ENCODE results near the gene SLC7A1. TPM values are rescaled to one million over a fixed set of nuclear protein-coding genes. Genes with fewer than 3 reads are reported as not detected.

SLC7A1 gene
- polyA plus RNA-seq, 1 experiment, result 43.2 TPM

DNA sequence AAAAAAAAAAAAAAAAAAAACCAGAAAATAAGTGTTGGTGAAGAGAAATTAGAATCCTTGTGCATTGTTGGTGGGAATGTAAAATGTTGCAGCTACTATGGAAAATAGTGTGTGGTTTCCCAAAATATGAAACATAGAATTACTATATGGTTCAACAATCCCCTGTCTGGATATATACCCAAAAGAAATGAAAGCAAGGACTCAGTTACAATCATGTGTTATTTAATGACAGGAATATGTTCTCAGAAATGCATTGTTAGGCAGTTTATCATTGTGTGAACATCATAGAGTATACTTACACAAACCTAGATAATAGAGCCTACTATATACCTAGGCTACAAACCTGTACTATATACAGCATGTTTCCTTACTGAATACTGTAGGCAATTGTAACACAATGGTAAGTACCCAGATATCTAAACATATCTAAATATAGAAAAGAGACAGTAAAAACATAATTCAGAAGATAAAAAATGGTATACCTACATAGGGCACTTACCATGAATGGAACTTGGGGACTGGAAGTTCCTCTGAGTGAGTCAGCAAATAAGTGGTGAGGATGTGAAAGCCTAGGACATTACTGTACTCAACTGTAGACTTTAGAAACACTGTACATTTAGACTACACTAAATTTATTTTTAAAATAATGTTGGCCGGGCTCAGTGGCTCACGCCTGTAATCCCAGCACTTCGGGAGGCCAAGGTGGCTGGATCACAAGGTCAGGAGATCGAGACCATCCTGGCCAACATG lies 25.7 kb upstream of the SLC7A1 start:
- TF ChIP-seq, protein P1, sequence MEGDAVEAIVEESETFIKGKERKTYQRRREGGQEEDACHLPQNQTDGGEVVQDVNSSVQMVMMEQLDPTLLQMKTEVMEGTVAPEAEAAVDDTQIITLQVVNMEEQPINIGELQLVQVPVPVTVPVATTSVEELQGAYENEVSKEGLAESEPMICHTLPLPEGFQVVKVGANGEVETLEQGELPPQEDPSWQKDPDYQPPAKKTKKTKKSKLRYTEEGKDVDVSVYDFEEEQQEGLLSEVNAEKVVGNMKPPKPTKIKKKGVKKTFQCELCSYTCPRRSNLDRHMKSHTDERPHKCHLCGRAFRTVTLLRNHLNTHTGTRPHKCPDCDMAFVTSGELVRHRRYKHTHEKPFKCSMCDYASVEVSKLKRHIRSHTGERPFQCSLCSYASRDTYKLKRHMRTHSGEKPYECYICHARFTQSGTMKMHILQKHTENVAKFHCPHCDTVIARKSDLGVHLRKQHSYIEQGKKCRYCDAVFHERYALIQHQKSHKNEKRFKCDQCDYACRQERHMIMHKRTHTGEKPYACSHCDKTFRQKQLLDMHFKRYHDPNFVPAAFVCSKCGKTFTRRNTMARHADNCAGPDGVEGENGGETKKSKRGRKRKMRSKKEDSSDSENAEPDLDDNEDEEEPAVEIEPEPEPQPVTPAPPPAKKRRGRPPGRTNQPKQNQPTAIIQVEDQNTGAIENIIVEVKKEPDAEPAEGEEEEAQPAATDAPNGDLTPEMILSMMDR (IDR thresholded peaks at IDR 0.05; ENCODE audit: insufficient read depth, low read depth, low read length), result no peak
- ChIA-PET CTCF (no interaction called here), POLR2A (no interaction called here)
- no peaks in the 10 kb centered on the region for H3K27me3 ChIP-seq (ENCODE audit: control insufficient read depth, insufficient read depth, low read length)
- H3K4me3 ChIP-seq (ENCODE audit: low read depth, low read length), result no peak overlapping the region
- no peaks in the 10 kb centered on the region for H3K36me3 ChIP-seq (ENCODE audit: control insufficient read depth, insufficient read depth, low read length)
- no peak for DNase-seq (ENCODE audit: low read depth)

DNA sequence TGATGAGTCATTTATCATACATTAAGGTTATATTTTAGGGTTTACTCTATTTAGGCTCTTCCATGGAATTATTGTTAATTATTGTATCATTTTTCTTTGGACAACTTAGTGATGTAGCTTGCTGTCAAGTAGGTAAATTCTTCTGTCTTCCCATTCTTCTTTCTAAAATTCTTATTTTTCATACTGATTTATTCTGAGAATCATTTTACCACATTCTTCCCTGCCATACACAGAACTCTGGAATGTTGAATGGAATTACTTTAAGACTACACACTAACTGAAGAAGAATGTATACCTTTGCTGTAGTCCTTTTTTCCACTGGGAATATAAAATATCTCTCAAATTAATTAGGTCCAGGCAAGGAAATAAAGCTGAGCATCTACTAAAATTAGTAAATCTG lies 24.5 kb upstream of the SLC7A1 start:
- CTCF ChIA-PET, result no interaction called here
- TF ChIP-seq, protein P1 (IDR thresholded peaks at IDR 0.05; ENCODE audit: insufficient read depth, low read depth, low read length), result no peak
- Histone ChIP-seq H3K4me3 (ENCODE audit: low read depth, low read length) (no peak overlapping the region), H3K36me3 (ENCODE audit: control insufficient read depth, insufficient read depth, low read length) (no peaks in the 10 kb centered on the region), H3K27me3 (ENCODE audit: control insufficient read depth, insufficient read depth, low read length) (no peaks in the 10 kb centered on the region)
- DNase-seq (ENCODE audit: low read depth), result no peak
- POLR2A ChIA-PET, result no interaction called here

DNA sequence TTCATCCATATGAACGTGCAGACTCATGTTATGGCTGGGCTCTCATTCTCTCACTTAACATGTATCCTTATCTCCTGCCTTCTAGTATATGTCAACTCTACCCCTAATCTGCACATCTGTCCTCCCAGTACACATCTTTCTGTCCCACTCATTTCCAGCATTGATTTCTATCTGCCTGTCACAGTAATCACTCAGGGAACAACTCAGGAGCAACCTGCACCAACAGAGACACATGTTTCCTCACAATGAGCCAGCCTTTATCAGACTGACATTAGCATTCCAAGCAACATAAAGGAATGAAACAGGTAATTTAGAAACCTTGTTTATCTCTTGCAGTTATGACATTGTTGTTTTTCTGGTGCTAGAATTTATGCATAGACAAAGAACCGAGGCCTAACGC lies 17.6 kb upstream of the SLC7A1 start:
- Histone ChIP-seq H3K27me3 (ENCODE audit: control insufficient read depth, insufficient read depth, low read length) (no peaks in the 10 kb centered on the region), H3K36me3 (ENCODE audit: control insufficient read depth, insufficient read depth, low read length) (no peaks in the 10 kb centered on the region), H3K4me3 (ENCODE audit: low read depth, low read length) (no peak overlapping the region)
- ChIA-PET POLR2A (no interaction called here), CTCF (no interaction called here)
- TF ChIP-seq, protein P1 (IDR thresholded peaks at IDR 0.05; ENCODE audit: insufficient read depth, low read depth, low read length), result no peak
- DNase-seq (ENCODE audit: low read depth), result no peak

DNA sequence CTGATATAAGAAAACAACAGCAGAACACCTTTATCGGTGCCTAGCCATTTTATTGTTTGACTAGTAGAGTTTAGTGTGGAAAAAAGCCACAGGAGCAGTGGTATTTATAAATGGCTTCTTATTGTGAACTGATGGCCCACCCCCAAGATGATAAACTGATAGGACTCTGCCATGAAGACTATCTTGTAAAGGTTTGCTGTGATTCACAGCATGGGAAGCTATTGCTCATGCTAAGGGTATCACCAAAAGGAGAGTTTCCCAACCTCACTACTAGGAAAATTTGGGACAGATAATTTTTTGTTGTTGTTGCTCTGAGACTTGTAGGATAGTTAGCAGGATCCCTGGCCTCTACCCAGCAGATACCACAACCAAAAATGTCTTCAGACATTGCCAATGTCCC lies 12.0 kb upstream of the SLC7A1 start:
- no peak overlapping the region for H3K4me3 ChIP-seq (ENCODE audit: low read depth, low read length)
- ChIA-PET POLR2A (no interaction called here), CTCF (interaction anchor here (1.3 to 1.7 kb wide), 2 partner anchors 9 to 11 kb away, joined by 3 to 5 read pairs; no protein-coding TSS in a partner anchor)
- no peaks in the 10 kb centered on the region for H3K36me3 ChIP-seq (ENCODE audit: control insufficient read depth, insufficient read depth, low read length)
- TF ChIP-seq, protein P1 (IDR thresholded peaks at IDR 0.05; ENCODE audit: insufficient read depth, low read depth, low read length), result no peak
- H3K27me3 ChIP-seq (ENCODE audit: control insufficient read depth, insufficient read depth, low read length), result no peaks in the 10 kb centered on the region
- no peak for DNase-seq (ENCODE audit: low read depth)

DNA sequence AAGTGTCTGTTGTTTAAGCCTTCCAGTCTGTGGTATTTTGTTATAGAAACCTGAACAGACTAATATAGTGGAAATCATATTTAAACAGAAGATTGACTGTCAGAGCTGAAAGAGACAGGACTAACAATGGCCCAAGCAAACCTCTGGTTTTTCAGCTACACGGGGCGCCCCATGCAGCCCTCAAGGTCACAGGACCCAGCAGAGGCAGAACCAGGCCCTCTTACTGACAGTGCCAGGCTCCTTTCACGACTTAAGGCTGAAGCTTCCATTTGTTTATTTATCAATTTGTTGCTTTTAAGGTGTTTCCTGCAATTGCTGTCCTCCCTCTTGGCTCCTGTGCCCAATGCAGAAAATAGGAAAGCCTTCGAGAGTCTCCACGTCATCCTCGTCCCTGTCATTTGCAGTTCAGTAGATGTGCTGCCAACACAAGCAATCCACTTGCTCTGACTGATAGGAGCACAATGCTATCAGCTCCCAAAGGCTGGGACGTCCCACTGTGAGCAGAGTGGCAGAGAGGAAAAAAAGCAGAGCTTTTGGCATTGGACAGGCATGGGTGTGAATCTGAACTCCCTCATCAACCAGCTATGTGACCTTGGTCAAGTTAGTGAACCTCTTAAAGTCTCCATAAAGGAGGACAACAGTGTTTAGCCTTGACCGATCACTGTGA lies 10.5 kb upstream of the SLC7A1 start:
- H3K4me3 ChIP-seq (ENCODE audit: low read depth, low read length), result no peak overlapping the region
- no peaks in the 10 kb centered on the region for H3K36me3 ChIP-seq (ENCODE audit: control insufficient read depth, insufficient read depth, low read length)
- DNase-seq (ENCODE audit: low read depth), result no peak
- ChIA-PET POLR2A (no interaction called here), CTCF (interaction anchor here (0.9 to 1.0 kb wide), 2 partner anchors 23 to 101 kb away, joined by 3 to 4 read pairs; no protein-coding TSS in a partner anchor)
- H3K27me3 ChIP-seq (ENCODE audit: control insufficient read depth, insufficient read depth, low read length), result no peaks in the 10 kb centered on the region
- TF ChIP-seq, protein P1 (IDR thresholded peaks at IDR 0.05; ENCODE audit: insufficient read depth, low read depth, low read length), result no peak
